K562 (cell line): ENCODE data around the gene GAB2. TPM values are rescaled to one million over a fixed set of nuclear protein-coding genes. Genes with fewer than 3 reads are reported as not detected.
A peak's percentile ranks its signal among the peaks of the same experiment; 100 is the strongest.

Experiments
- ATAC-seq: fragments of 200-7000 bp; cut with Tn5 transposase; 3 replicates; pipeline ENCODE4 v1.9.1; 2020; ENCODE audit warnings: moderate library complexity
- BruUV-seq: library from RNA; stranded (reverse); fragments of 400-500 nt; replicated peaks from 2 replicates; lab custom pipeline; 2021; lab: Mats Ljungman, UMichigan
- CTCF ChIA-PET: fragments of 300-600 bp; formaldehyde crosslinking; extraction: SDS; loops from one replicate; lab custom pipeline; 2021; ENCODE audit warnings: low intra/inter-chr PET ratio; lab: Yijun Ruan, JAX
- POLR2A ChIA-PET: fragments of 300-600, 350-650 bp; sonication (Branson Sonifier 250); formaldehyde crosslinking; extraction: SDS; loops from one replicate; lab custom pipeline; 2021; ENCODE audit warnings: antibody characterized with exemption, inconsistent platforms; lab: Yijun Ruan, JAX
- DNase-seq, 4 experiments: peaks; one replicate each; pipeline versions ENCODE4 v3.0.0 to v3.0.0-alpha.2; 2011 to 2018; ENCODE audit warnings: low spot score in 3 of 4, mixed read lengths in 3 of 4; ENCODE audit errors: extremely low read depth in 1 of 4
- FAIRE-seq: peaks from 2 replicates; lab custom pipeline; 2011; peaks lifted over from hg19 to GRCh38; lab: Jason Lieb, UNC
- H2AFZ ChIP-seq: 2 replicates; pipeline ENCODE4 v1.6.0; 2011; ENCODE audit warnings: low read depth, low read length, control low read depth, inconsistent platforms
- H3K27ac ChIP-seq: fragments of 200-600 bp; 3 replicates; pipeline ENCODE4 v1.8.0; 2011; ENCODE audit warnings: low read depth, mild to moderate bottlenecking, control low read depth, inconsistent platforms, low read length, moderate library complexity, mixed read lengths; ENCODE audit errors: extremely low read depth
- H3K27me3 ChIP-seq, 2 experiments: fragments of 300-600 bp in 1 of 2; 2 replicates in 1 of 2; 3 replicates in 1 of 2; pipeline versions ENCODE4 v1.6.0 to v1.8.0; 2011; ENCODE audit warnings: inconsistent platforms in 2 of 2, low read length in 2 of 2, mild to moderate bottlenecking in 1 of 2, mixed read lengths in 1 of 2, moderate library complexity in 1 of 2; ENCODE audit not compliant: control insufficient read depth in 2 of 2, insufficient read depth in 2 of 2
- H3K36me3 ChIP-seq: fragments of 300-600 bp; 3 replicates; pipeline ENCODE4 v1.8.0; 2011; ENCODE audit warnings: mild to moderate bottlenecking, low read length, inconsistent platforms; ENCODE audit not compliant: control insufficient read depth, insufficient read depth
- H3K4me1 ChIP-seq, 2 experiments: fragments of 200-600 bp in 1 of 2; replicated peaks in 1 of 2; 2 replicates in 1 of 2; 3 replicates in 1 of 2; pipeline versions ENCODE4 v1.5.1 to v1.8.0; 2011; ENCODE audit warnings: inconsistent platforms in 2 of 2, low read length in 2 of 2, mild to moderate bottlenecking in 1 of 2, mixed read lengths in 1 of 2, moderate library complexity in 1 of 2; ENCODE audit not compliant: control insufficient read depth in 2 of 2, insufficient read depth in 2 of 2
- H3K4me2 ChIP-seq: 2 replicates; pipeline ENCODE4 v1.6.1; 2011; ENCODE audit warnings: low read length, control low read depth, inconsistent platforms, mixed read lengths; ENCODE audit not compliant: insufficient read depth
- H3K4me3 ChIP-seq: fragments of 200-600 bp; sonication (generic), shearing (Covaris generic); 2 replicates; pipeline ENCODE4 v1.5.1; 2016; ENCODE audit warnings: control low read depth, inconsistent platforms
- H3K79me2 ChIP-seq: fragments of 200-600 bp; 3 replicates; pipeline ENCODE4 v1.8.0; 2011; ENCODE audit warnings: low read length, inconsistent platforms; ENCODE audit not compliant: control insufficient read depth, insufficient read depth
- H3K9ac ChIP-seq, 2 experiments: 2 replicates each; pipeline versions ENCODE4 v1.6.0 to v1.6.1; 2011; ENCODE audit warnings: low read depth in 2 of 2, low read length in 2 of 2, control low read depth in 1 of 2, inconsistent platforms in 1 of 2, mild to moderate bottlenecking in 1 of 2, mixed read lengths in 1 of 2; ENCODE audit not compliant: insufficient read depth in 1 of 2
- H3K9me1 ChIP-seq: one replicate; pipeline ENCODE4 v1.6.0; 2011; ENCODE audit warnings: inconsistent platforms, mild to moderate bottlenecking, low read length, moderate library complexity; ENCODE audit not compliant: control insufficient read depth, insufficient read depth
- H3K9me3 ChIP-seq: replicated peaks from 2 replicates; pipeline ENCODE4 v1.5.1; 2011; ENCODE audit warnings: low read depth, low read length, inconsistent platforms; ENCODE audit not compliant: control insufficient read depth, insufficient read depth
- H4K20me1 ChIP-seq: replicated peaks from 2 replicates; pipeline ENCODE4 v1.6.1; 2011; ENCODE audit warnings: low read length, inconsistent platforms, mixed read lengths; ENCODE audit not compliant: control insufficient read depth, insufficient read depth
- NFXL1 ChIP-seq: fragments of 450-650 bp; formaldehyde crosslinking; IDR thresholded peaks from 2 replicates; pipeline ENCODE4 v1.4.0; 2021; ENCODE audit warnings: mild to moderate bottlenecking
- SRF ChIP-seq, 2 experiments: fragments of 250-450, 450-650 bp in 1 of 2; sonication (Bioruptor Pico) in 1 of 2; sonication (generic) in 1 of 2; formaldehyde crosslinking; IDR thresholded peaks; 2 replicates each; pipeline versions ENCODE4 v1.5.0 to v1.5.1; 2020 to 2022; ENCODE audit warnings: mild to moderate bottlenecking in 1 of 2, missing genetic modification reagents in 1 of 2
- ZC3H4 ChIP-seq: sonication (generic); formaldehyde crosslinking; IDR thresholded peaks from 2 replicates; pipeline ENCODE4 v1.9.0; 2021; ENCODE audit warnings: missing genetic modification reagents, borderline replicate concordance
- ZNF384 ChIP-seq: IDR thresholded peaks from 2 replicates; pipeline ENCODE4 v1.6.1; 2012; ENCODE audit warnings: low read depth, low read length, improper control_type of control experiment
- WGBS: fragments of 100-300 bp; shearing (Covaris generic); methylation state at CpG from one replicate; pipeline ENCODE4 v1.1.6; 2016; ENCODE audit warnings: low coverage, mixed read lengths; ENCODE audit not compliant: insufficient coverage; ENCODE audit errors: missing lambda C conversion rate; 5-methylcytosine and 5-hydroxymethylcytosine counted together
- in situ Hi-C: fragments of 300-500 bp; cut with MboI; formaldehyde crosslinking; loops from 4 replicates; pipeline ENCODE4 v1.15.0; 2018; ENCODE audit warnings: inconsistent platforms, mixed read lengths
- intact Hi-C: fragments of 100-400 bp; cut with micrococcal nuclease; formaldehyde crosslinking; loops from 2 replicates; pipeline ENCODE4 v1.14.2; 2022
- polyA plus RNA-seq, 8 experiments: library from polyadenylated mRNA; depleted of rRNA in 4 of 8; stranded (reverse) in 5 of 8; unstranded in 3 of 8; fragments of >200 nt; fragmentation: Nextera tagmentation in 2 of 8; fragmentation: Illumina TruSeq in 1 of 8; extraction: Ambion mirVana in 2 of 8; extraction: Trizol in 1 of 8; gene quantifications; 2 replicates each; pipeline versions ENCODE4 v1.2.1 to v1.2.3, GENCODE V29; 2011 to 2014; ENCODE audit warnings: inconsistent platforms in 1 of 8, missing spikeins in 1 of 8
- total RNA-seq, 7 experiments: library from RNA; depleted of rRNA in 6 of 7; stranded (reverse); fragments of >200 nt in 6 of 7; fragmentation: Illumina TruSeq in 2 of 7; extraction: Trizol in 2 of 7; gene quantifications; 2 replicates each; pipeline versions ENCODE4 v1.2.1 to v1.2.3, GENCODE V29; 2011 to 2021; ENCODE audit warnings: low replicate concordance in 1 of 7
- TF ChIP-seq, protein P1 (sequence below): fragments of 250-450 bp; sonication (Bioruptor Pico); IDR thresholded peaks from 2 replicates; pipeline ENCODE4 v1.8.0; 2022; ENCODE audit warnings: moderate library complexity, mild to moderate bottlenecking, inconsistent platforms
- TF ChIP-seq, protein P2 (sequence below): sonication (generic); formaldehyde crosslinking; IDR thresholded peaks from 2 replicates; pipeline ENCODE4 v1.8.0; 2023; ENCODE audit warnings: missing genetic modification reagents, mild to moderate bottlenecking, borderline replicate concordance

Gene GAB2
- total and polyA plus RNA-seq, 9 of the 15 experiments (the other 6 are each of a cell fraction or from before 2014, with no cell fraction given), result 2.3 to 35.2 (median 16.1) TPM

DNA sequence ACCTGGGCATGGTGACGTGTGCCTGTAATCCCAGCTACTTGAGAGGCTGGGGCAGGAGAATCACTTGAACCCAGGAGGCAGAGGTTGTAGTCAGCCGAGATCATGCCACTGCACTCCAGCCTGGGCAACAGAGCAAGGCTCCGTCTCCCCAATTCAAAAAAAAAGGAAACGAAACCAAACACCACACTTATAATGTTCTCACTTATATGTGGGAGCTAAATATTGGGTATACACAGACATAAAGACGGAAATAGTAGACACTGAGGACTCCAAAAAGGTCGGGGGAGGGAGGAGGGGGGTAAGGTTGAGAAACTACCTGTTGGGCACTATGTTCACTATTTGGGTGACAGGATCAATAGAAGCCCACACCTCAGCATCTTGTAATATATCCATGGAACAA, 94.3 kb downstream of the GAB2 start:
- Histone ChIP-seq H3K27ac (no peak overlapping the region), H3K9ac (no peak overlapping the region), H3K4me1 (peaks cover 13 to 30% of the 10 kb centered on the region in 2 experiments; a peak in 4 of 5 replicates), H3K9me3 (no peaks in the 10 kb centered on the region), H3K27me3 (no peaks in the 10 kb centered on the region), H3K4me3 (no peak overlapping the region), H4K20me1 (0 out of 2 replicates have a peak, but pooled peaks cover 3% of the 10 kb centered on the region)
- POLR2A ChIA-PET, result no interaction called here
- 87% methylated on average over 5 of the region's 6 CpGs for WGBS
- FAIRE-seq, result no peak
- no peak for DNase-seq
- BruUV-seq, result no TSS peak
- intact Hi-C loops, result no loop called here
- ATAC-seq, result no peak
- TF ChIP-seq, protein P1, sequence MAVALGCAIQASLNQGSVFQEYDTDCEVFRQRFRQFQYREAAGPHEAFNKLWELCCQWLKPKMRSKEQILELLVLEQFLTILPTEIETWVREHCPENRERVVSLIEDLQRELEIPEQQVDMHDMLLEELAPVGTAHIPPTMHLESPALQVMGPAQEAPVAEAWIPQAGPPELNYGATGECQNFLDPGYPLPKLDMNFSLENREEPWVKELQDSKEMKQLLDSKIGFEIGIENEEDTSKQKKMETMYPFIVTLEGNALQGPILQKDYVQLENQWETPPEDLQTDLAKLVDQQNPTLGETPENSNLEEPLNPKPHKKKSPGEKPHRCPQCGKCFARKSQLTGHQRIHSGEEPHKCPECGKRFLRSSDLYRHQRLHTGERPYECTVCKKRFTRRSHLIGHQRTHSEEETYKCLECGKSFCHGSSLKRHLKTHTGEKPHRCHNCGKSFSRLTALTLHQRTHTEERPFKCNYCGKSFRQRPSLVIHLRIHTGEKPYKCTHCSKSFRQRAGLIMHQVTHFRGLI (CRISPR knock-in tag), result no peak
- TF ChIP-seq ZC3H4 (CRISPR knock-in tag), result no peak
- TF ChIP-seq, all 486 proteins: peak for 0
- H3K9me1 ChIP-seq, result no peaks in the 10 kb centered on the region
- peaks cover 86% of the 10 kb centered on the region for H3K79me2 ChIP-seq
- in situ Hi-C loops, result no loop called here
- no peak overlapping the region for H2AFZ ChIP-seq
- H3K4me2 ChIP-seq, result no peak overlapping the region
- H3K36me3 ChIP-seq, result no peaks in the 10 kb centered on the region
- CTCF ChIA-PET, result no interaction called here

DNA sequence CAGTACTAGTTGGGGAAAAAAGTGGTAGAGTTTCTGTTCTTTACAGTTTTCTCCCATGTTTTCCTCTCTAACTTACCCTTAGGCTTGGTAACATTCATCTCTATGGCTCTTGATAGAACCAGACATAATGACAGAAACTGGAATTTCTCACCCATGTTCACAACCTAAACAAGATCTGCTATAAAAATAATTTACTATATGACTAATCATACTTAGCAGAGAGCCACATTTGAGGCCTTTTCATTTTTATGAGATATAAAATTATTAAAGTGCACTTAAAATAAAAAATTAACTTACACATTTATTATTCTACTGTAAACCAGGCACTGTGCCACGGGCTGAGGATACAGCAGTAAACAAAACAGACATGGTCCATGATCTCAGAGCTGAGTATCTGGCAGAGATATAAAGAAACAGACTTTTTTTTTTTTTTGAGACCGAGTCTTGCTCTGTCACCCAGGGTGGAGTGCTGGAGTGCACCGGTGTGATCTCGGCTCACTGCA, 98.1 kb downstream of the GAB2 start:
- Histone ChIP-seq H3K9ac (peak overlapping the region in 1 of 2 experiments; percentile 69; a peak in 1 of 4 replicates), H3K4me3 (no peak overlapping the region), H3K9me1 (no peaks in the 10 kb centered on the region), H3K79me2 (peaks cover 86% of the 10 kb centered on the region), H4K20me1 (0 out of 2 replicates have a peak, but pooled peaks cover 3% of the 10 kb centered on the region), H3K4me1 (peaks cover 16 to 39% of the 10 kb centered on the region in 2 experiments), H2AFZ (no peak overlapping the region), H3K36me3 (no peaks in the 10 kb centered on the region), H3K9me3 (no peaks in the 10 kb centered on the region), H3K4me2 (no peak overlapping the region), H3K27me3 (no peaks in the 10 kb centered on the region), H3K27ac (peak overlapping the region; percentile 18; the same call in 1 of the 3 replicates)
- ChIA-PET POLR2A (interaction anchor here (0.7 kb wide), 1 partner anchor 71 kb away, joined by 3 read pairs; no protein-coding TSS in a partner anchor), CTCF (no interaction called here)
- ATAC-seq, result peak; percentile 59
- no peak for FAIRE-seq
- no peak for DNase-seq
- BruUV-seq, result no TSS peak
- 0 out of 4 replicates have a peak, but pooled peaks of 1 of the 2 experiments have one; percentile 38 for TF ChIP-seq SRF (CRISPR knock-in tag; IDR thresholded peaks at IDR 0.05)
- TF ChIP-seq, protein P2, sequence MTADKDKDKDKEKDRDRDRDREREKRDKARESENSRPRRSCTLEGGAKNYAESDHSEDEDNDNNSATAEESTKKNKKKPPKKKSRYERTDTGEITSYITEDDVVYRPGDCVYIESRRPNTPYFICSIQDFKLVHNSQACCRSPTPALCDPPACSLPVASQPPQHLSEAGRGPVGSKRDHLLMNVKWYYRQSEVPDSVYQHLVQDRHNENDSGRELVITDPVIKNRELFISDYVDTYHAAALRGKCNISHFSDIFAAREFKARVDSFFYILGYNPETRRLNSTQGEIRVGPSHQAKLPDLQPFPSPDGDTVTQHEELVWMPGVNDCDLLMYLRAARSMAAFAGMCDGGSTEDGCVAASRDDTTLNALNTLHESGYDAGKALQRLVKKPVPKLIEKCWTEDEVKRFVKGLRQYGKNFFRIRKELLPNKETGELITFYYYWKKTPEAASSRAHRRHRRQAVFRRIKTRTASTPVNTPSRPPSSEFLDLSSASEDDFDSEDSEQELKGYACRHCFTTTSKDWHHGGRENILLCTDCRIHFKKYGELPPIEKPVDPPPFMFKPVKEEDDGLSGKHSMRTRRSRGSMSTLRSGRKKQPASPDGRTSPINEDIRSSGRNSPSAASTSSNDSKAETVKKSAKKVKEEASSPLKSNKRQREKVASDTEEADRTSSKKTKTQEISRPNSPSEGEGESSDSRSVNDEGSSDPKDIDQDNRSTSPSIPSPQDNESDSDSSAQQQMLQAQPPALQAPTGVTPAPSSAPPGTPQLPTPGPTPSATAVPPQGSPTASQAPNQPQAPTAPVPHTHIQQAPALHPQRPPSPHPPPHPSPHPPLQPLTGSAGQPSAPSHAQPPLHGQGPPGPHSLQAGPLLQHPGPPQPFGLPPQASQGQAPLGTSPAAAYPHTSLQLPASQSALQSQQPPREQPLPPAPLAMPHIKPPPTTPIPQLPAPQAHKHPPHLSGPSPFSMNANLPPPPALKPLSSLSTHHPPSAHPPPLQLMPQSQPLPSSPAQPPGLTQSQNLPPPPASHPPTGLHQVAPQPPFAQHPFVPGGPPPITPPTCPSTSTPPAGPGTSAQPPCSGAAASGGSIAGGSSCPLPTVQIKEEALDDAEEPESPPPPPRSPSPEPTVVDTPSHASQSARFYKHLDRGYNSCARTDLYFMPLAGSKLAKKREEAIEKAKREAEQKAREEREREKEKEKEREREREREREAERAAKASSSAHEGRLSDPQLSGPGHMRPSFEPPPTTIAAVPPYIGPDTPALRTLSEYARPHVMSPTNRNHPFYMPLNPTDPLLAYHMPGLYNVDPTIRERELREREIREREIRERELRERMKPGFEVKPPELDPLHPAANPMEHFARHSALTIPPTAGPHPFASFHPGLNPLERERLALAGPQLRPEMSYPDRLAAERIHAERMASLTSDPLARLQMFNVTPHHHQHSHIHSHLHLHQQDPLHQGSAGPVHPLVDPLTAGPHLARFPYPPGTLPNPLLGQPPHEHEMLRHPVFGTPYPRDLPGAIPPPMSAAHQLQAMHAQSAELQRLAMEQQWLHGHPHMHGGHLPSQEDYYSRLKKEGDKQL (CRISPR knock-in tag), result no peak
- no peak for TF ChIP-seq NFXL1 (CRISPR knock-in tag)
- TF ChIP-seq ZNF384, result peak; percentile 70
- WGBS, result 2% methylated on average over 4 of the region's 4 CpGs
- intact Hi-C loops, result loop anchor here (2.0 kb wide), 2 partner anchors 27 to 63 kb away; no protein-coding TSS in a partner anchor
- in situ Hi-C loops, result no loop called here
